Fibroblast of pulmonary artery (primary cell): Measurements from ENCODE around the gene CD9.

Experiments used
- DNase-seq: peaks from one replicate; pipeline ENCODE4 v3.0.0-alpha.2; 2010; ENCODE audit warnings: low read depth
- H3K4me3 ChIP-seq: replicated peaks from 2 replicates; pipeline ENCODE4 v1.5.1; 2011; ENCODE audit warnings: low read depth, mild to moderate bottlenecking, control low read depth, low read length, moderate library complexity
- TF ChIP-seq, protein P1 (sequence below): IDR thresholded peaks from 2 replicates; pipeline ENCODE4 v1.5.1; 2011; ENCODE audit warnings: mild to moderate bottlenecking, control low read depth, low read length, inconsistent platforms; ENCODE audit errors: missing control alignments

Gene CD9

GRCh38 chr12:6199531-6200255 lies 507 bp upstream of the CD9 start:
- TF ChIP-seq, protein P1, sequence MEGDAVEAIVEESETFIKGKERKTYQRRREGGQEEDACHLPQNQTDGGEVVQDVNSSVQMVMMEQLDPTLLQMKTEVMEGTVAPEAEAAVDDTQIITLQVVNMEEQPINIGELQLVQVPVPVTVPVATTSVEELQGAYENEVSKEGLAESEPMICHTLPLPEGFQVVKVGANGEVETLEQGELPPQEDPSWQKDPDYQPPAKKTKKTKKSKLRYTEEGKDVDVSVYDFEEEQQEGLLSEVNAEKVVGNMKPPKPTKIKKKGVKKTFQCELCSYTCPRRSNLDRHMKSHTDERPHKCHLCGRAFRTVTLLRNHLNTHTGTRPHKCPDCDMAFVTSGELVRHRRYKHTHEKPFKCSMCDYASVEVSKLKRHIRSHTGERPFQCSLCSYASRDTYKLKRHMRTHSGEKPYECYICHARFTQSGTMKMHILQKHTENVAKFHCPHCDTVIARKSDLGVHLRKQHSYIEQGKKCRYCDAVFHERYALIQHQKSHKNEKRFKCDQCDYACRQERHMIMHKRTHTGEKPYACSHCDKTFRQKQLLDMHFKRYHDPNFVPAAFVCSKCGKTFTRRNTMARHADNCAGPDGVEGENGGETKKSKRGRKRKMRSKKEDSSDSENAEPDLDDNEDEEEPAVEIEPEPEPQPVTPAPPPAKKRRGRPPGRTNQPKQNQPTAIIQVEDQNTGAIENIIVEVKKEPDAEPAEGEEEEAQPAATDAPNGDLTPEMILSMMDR = no peak
- no peak for DNase-seq
- peak overlapping the region; percentile 69 for H3K4me3 ChIP-seq

DNA sequence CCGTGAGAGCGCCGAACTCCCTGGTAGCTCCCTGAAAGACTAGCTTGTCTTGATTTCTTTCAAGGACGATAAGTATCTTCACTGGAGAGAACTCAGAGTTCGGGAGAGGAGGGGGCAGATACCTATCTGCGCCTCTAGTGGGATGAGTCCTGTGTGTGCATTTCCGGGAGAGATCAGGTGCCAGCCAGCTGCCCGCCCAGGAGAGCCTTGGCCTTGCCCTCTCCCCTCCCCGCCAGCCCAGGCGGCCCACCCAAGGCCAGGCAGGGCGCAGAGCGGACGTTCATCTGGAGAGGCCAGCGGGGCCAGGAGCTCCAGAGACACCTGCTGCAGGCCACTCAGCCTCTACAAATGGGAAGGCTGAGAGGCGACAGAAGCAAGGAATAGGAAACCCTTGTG lies 1.0 kb downstream of the CD9 start:
- TF ChIP-seq, protein P1 = no peak
- no peak for DNase-seq

DNA sequence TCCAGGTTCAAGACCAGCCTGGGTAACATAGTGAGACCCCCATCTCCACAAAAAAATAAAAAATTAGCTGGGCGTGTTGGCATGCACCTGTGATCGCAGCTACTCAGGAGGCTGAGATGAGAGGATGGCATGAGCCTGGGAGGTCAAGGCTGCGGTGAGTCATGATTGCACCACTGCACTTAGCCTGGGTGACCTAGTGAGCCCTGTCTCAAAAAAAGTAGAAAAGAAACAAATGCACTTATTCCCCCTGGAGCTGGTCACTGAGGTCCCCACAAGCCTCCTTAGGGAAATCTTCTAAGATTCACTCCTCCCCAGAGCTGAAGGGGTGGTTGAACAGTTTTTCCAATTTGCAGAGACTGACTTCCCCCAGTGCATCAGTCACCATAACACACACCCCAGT lies 1.6 kb downstream of the CD9 start:
- TF ChIP-seq, protein P1 = no peak
- H3K4me3 ChIP-seq = peak overlapping the region; percentile 69
- DNase-seq = no peak

More for the DNA sequence above, 1.0 kb downstream of the CD9 start:
- H3K4me3 ChIP-seq = peak overlapping the region; percentile 69

GRCh38 chr12:6202304-6202703 lies 2.1 kb downstream of the CD9 start:
- peak overlapping the region; percentile 69 for H3K4me3 ChIP-seq
- TF ChIP-seq, protein P1 = no peak

DNA sequence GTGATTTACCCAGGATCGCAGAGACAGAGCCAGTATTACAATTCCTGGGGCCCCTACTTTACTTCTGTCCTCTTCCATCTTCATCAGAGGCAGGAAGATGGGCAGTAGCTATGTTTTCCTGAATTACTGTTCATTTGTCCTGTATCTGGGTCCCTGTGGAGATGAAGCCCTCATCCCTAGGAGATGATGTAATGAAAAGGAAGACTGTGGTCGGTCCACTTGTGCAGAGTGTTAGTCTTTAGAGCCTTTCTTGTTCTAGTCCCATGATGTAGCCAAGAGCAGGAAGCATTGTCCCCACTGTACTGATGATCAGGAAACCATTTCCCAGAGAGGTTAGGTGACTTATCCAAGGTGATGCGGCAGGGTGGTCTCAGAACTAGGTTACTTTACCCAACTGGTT lies 2.6 kb downstream of the CD9 start:
- DNase-seq = no peak
- H3K4me3 ChIP-seq = no peak overlapping the region
- TF ChIP-seq, protein P1 = no peak

More at GRCh38 chr12:6202304-6202703, 2.1 kb downstream of the CD9 start:
- no peak for DNase-seq

DNA sequence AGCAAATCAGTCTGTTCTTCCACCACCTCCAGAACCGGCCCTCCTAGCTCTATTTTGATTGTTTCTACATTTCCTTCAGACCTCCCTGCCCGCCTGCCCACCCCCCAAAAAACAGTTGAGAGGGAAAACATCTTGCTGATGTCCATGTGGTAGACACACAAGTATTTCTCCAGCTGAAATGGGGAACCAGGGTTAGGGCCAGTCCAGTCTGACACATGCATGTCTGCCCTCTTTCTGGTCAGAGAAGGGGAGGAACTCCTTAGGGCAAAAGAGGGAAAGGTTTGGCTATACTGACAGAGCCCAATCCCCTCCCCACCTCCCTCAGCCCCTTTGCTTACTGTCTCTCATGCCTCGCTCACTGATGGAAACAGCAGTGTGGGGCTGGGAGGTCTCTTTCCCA lies 3.4 kb downstream of the CD9 start:
- TF ChIP-seq, protein P1 = no peak
- no peak for DNase-seq
- H3K4me3 ChIP-seq = no peak overlapping the region

GRCh38 chr12:6204533-6205143 lies 4.4 kb downstream of the CD9 start:
- DNase-seq = peak; percentile 61
- no peak overlapping the region for H3K4me3 ChIP-seq
- TF ChIP-seq, protein P1 = no peak
